GM18867 (cell line): Measurements from ENCODE around the gene NHERF1.

Experiments
- ATAC-seq: cut with Tn5 transposase; IDR thresholded peaks from one replicate; pipeline ENCODE4 v1.9.1; 2021; ENCODE audit warnings: mild to moderate bottlenecking, moderate library complexity; ENCODE audit not compliant: unreplicated experiment

Gene NHERF1

DNA sequence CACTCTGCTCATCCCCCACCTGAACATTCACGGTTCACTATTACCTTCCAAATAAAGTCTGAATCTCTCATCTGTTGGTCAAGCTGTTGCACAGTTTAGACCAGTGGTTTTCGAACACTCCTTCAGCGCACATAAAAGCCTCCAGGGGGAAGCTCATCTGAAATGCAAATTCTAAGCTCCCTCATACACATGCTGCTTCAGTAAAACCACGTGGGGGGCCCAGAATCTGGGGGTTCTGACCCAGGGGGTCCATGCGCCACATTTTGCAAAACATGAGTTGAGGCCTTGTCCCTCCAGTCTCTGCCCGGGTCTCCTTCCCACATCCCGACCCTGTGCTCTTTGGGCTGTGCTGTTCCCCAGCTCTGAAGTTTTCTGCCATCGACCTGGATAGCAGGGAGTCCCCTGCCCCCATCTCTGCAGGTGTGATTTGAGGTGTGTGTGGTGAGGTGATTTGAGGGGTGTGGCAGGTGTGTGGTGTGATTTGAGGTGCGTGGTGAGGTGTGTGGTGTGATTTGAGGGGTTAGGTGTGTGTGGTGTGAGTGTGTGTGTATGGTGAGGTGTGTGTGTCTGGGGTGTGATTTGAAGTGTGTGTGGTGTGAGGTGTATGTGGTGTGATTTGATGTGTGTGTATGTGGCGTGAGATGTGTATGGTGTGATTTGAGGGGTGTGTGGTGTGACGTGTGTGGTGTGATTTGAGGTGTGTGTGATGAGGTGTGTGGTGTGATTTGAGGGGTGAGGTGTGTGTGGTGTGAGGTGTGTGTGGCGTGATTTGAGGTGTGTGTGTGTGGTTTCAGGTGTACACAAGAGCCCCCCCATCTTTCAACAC lies 16.2 kb upstream of the NHERF1 start:
- ATAC-seq = no peak

DNA sequence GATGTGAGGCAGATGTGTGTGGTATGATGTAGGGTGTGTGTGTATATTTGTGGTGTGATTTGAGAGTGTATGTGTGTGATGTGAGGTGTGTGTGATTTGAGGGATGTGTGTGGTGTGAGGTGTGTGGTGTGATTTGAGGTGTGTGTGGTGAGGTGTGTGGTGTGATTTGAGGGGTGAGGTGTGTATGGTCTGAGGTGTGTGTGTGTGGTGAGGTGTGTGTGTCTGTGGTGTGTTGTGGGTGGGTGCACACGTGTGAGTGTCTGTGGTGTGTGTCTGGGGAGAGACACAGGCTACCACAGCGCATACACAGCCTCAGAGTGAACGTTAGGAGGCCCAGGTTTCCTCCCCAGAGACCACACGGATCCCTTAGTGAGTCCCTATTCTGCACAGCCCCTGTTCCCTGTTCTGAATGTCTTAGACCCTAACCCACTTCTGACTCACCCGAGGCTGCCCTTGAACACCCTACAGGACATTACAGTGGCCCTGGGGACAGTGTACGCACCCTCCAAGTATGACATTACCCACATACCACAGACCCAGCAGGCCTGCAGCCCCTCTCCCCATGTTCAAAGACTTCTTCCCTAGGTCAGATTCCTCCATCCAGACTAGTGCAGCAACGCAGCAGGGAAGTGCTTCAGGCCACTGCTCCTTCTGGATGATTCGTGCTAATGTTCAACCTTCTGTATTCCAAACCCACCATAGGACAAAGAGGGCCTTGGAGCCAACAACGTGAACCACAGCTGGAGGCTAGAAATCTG lies 14.9 kb upstream of the NHERF1 start:
- no peak for ATAC-seq

DNA sequence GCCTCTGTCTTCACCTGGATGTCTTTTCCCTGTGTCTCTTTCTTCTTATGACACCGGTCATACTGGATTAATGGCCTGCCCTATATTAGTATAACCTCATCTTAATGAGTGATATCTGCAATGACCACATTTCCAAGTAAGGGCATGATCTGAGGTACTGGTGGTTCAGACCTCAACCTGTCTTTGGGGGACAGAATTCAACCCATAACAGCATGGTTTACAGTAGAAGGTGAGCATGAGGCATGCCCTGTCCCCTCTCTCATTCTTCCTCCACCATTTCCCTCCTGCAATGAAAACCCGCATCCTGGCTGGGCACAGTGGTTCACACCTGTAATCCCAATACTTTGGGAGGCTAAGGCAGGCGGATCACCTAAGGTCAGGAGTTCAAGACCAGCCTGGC lies 14.2 kb upstream of the NHERF1 start:
- no peak for ATAC-seq

DNA sequence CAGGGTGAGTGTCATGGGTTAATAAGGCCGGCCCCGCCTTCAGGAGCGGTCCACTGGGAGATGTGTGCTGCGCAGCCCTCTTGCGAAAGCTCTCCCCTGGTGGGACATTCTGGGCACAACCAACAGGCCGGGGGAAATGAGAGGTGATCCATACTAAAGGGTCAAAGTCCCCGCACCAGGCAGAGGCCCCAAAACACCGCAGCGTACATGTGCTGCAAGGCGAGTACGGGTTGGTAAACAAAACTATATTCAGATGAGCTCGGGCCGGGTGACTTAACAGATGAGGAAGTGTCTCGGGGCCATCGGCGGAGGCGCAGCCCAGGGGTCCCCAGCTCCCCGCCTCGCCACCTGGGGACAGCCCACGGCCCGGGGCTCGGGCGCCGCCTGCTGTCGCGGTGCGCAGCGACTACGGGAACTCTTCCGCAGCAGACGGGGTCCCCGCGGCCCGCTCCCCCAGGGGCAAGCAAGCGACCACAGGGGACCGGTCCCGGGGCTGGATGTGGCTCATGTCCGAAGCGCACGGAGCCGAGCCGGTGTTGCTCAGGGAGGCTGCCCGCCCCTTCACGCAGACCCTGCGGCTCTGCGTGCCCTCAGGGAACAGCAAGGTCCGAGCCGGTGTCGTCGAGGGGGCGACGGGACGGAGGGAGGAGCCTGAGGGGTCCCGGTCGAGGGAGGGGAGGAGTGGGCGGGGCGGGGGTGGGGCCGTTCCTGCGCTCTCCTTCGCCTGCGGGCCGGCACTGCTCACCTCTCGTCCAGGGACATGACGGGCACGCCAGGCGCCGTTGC lies 11.7 kb upstream of the NHERF1 start, which contains the start of gene RAB37:
TSS of gene RAB37 (plus strand) at position 744 of the 786 bp plus-strand sequence. CDS start at position 761, 17 bp downstream.
- no peak for ATAC-seq

DNA sequence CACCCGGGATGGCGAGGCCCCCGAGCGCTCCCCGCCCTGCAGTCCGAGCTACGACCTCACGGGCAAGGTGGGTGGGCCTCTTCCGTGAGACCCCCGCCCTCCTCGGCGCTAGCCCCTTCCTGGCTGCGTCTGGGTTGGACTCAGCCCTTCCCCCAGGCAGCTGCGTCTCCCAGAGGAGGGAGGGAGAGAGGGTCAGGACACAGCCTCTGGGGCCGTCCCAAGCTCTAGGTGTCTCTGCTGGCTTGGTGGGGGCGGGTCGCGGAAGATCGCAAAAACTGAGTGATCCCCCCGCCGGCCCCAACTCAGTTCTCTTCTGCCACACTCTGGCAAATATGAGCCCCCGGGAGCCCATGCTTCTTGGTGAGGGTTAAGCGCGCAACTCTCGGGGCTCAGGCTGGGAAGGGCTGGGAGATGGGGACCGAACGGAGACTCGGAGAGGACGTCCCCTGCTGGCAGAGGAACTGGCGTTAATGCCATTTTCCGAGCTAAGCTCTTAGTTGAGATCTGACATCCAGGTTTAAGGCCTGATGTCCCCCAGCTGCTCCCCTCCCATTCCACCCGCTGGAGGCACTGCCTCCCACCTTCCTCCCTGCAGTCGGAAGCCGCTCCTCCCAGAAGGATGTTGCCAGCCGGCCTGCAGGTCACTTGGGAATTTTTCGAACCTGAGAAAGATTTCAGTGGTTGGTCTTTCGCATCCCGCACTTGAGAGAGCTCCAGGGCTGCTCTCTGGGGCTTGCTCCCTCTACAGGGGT lies 11.0 kb upstream of the NHERF1 start:
- no peak for ATAC-seq

DNA sequence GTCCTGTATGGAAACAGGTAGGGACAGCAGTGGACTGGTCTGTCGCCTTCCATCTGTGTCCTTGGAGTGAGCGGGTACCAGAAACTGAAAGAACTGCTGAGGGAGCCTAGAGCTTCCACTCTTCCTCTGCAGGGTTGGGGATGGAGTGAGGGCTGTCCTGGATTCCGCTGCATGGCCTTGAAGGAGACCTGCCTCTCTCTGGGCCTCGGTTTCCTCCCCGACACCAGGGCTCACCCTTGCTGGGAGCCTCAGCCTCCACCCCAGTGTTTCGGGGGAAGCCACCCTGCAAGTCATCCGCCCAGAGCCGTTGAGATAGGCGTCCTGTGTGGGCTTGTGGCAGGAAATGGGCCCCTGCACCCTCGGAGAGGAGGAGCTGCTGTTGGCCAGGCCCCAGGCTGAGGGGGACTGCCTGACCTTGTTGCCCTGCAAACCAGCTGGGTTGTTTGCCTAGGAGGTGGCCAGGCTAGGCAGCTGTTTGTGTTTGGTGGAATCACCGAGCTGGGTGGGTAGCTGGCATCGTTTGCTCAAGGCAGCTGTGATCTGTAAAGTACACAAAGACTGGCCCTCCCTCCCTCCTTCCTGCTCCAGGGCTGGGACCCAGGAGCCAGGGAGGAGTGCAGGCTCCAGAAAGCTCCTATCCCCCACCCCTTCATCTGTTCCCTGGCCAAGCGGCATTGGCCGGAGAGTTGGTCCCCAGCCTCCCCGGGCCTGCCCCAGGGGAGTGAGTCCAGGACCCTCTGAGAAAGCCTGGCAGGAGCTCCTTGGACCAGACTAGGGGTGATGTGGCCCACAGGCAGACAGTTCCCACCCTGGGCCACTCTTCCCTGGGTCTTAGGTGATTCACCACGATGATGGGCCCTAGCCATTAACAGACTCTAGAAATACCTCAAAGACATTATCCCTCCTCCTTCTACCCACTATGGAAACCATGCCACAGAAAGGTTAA lies 10.1 kb upstream of the NHERF1 start:
- no peak for ATAC-seq

DNA sequence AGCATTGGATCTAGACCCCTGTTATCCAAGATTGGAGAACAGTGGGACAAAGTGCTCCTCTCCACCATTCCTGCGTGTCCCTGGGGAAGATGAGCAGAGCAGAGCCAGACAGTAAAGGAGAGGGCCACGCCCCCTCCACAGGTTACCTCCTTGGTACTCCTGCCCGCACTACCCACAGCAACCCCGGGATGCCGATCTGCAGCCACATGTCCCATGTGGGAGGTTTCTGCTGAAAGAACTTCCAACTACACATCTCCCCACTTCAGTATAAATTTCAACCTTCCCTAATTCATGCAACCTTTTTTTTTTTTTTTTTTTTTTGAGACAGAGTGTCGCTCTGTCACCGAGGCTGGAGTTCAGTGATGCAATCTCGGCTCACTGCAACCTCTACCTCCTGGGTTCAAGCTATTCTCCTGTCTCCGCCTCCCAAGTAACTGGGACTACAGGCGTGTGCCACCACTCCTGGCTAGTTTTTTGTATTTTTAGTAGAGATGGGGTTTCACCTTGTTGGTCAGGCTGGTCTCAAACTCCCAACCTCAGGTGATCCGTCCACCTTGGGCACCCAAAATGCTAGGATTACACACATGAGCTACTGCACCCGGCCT lies 9.1 kb upstream of the NHERF1 start:
- no peak for ATAC-seq

DNA sequence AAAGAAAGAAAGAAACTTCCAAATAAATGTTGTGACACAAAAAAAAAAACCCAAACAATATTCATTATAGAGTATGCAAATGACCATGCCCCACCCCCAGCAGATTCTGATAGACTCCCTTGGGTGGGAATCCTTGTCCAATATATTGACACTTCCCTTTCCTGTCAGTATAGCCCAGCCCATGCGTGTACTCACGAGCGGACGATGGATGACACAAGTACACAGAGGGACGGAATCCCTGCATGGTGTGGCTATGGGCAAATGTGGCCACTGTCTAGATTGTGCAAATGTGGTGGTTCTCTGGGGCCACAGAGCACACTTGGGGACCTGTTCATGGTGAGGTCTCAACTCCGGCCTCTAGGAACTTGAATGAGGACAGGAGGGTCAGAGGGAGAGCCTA lies 8.3 kb upstream of the NHERF1 start:
- ATAC-seq = no peak

DNA sequence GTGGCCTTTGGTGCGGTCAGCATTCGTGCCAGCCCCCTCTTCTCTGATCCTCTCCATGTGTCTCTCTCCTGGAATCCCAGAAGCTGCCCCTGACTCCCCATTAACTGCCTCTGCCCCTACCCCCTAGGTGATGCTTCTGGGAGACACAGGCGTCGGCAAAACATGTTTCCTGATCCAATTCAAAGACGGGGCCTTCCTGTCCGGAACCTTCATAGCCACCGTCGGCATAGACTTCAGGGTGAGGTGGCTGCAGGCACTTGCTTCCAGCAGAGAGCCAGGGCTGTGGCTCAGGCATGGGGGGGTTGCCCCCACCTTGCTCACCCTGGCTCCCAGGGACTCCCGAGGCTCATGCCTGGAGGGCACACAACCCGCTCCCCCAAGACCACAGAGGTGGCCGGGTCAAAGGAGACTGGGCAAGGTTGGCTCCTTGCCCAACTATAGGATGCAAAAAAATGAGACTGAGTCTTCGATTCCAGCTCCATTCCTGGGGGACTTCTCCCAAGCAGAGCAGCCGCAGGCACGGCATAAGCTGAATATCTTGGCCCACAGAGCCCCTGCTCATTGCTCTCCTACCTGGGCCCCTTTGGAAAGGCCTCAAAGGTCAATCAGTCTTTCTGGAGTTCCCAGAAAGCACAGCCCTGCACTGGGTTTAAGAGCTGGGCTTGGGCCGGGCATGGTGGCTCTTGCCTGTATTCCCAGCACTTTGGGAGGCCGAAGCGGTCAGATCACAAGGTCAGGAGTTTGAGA lies 7.6 kb upstream of the NHERF1 start:
- no peak for ATAC-seq

DNA sequence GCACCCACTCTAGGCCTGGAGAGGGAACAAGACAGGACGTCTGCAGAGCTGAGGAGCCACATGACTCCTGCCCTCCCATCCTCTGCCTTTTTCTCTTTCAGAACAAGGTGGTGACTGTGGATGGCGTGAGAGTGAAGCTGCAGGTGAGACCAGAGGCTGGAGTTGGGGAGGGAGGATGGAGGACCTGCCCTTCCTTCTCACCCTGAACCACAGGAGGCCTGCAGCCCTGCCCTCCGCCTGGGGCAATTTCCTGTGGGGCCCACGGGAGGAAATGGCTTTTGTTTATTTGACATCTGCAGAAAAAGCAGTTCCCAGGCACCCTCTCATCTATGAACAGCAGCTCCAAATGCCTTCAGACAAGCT lies 6.3 kb upstream of the NHERF1 start:
- ATAC-seq = peak; percentile 57

DNA sequence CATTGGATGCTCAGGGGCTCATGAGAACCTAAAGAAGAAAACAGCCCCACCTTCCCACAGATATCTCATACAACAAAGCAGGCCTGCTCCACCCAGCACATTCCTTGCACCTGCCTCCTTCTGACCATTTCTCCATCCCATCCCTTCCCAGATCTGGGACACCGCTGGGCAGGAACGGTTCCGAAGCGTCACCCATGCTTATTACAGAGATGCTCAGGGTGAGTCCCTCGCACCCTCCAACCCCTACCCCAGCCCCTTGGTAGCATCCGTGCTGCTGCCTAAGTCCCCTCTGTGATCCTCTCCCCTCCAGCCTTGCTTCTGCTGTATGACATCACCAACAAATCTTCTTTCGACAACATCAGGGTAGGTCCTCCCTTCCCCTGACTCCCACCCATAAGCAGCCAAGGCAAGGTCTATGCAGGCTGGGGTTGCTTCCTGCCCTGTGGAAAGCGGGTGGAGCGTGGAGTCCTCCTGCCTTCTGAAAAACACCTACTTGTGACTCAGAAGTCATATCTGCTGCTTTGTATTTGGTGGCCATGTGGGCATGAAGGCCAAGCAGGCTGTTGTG lies 5.4 kb upstream of the NHERF1 start:
- ATAC-seq = no peak

DNA sequence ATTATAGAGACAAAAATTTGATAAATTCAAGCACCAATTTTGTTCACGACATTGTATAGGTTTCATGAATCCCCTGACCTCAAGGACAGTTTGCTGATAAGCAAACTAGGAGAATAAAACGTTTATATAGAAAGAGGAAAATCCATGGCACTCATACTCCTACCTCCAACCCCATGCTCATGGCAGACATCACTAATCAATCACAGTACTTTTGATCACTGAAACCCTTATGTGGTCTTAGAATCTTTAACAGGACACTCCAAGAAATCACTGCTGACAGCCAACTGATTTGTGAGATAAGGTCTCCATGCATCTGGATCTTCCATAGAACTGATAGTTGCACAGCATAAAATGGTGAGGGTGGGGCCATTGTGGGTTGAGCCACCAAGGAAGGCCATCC lies 4.7 kb upstream of the NHERF1 start:
- no peak for ATAC-seq

DNA sequence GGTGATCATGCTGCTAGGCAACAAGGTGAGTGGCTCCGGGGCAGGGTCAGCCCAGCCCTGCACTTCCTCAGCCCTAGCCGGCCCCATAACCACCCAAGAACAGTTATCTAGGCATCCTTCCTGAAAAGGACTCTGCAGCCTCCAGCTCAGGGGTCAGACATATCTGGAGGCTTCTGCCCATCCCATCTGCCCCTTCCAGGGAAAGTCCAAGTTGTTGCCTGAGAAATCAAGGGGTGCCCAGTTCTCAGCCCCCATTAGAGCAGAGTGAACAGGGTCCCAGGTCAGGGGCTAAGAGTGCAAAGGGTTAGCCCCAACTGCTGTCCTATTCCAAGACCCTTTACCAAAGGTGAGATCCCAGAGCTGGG lies 4.1 kb upstream of the NHERF1 start:
- no peak for ATAC-seq

DNA sequence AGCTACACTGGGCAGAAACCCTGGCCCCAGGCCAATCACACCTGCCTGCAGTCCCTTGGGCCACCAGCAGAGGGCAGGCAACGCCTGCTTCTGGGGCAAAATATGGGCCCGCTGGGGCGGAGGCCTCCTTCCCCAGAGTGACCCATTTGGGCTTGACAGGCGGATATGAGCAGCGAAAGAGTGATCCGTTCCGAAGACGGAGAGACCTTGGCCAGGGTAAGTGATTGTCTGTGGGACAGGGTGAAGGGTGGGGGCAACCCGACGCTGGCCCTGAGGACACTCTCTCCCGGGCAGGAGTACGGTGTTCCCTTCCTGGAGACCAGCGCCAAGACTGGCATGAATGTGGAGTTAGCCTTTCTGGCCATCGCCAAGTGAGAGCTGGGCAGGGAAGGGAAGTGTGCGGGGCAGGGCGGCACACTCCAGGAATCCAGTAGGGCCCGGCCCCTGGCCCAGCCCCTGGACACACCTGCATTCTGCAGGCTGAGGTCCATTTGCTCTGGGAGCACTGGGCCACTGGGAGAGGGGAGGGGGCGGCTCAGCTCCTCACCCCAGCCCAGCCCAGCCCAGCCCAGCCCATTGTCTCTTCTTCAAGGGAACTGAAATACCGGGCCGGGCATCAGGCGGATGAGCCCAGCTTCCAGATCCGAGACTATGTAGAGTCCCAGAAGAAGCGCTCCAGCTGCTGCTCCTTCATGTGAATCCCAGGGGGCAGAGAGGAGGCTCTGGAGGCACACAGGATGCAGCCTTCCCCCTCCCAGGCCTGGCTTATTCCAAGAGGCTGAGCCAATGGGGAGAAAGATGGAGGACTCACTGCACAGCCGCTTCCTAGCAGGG lies 3.5 kb upstream of the NHERF1 start:
- ATAC-seq = no peak

DNA sequence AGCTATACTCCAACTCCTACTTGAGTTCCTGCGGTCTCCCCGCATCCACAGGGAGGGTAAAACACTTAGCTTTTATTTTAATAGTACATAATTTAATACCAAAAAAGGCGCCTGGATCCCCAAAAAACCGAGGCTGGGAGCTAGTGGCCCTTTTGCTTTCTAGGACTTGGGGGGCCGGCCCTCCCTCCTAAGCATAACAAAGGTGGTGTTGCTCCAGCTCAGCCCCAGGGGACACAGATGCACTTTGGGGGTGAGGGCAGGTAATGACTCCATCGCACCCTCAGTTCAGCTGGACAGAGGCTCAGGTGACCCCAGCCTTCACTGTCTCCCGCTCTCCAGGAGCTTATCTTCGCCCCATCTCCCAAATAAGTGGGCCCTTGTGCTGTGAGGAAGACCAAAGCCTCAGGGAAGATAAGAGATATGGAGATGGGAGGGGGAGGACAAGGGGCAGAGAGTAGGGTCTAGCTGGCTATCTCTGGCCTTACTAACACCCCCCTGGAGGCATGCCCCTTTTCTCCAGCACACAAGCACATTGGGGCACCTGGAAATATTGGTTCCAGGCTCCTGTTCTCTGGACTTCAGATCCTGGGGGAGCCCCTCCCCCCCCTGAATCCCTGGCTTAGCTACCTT lies 2.8 kb upstream of the NHERF1 start:
- ATAC-seq = no peak

DNA sequence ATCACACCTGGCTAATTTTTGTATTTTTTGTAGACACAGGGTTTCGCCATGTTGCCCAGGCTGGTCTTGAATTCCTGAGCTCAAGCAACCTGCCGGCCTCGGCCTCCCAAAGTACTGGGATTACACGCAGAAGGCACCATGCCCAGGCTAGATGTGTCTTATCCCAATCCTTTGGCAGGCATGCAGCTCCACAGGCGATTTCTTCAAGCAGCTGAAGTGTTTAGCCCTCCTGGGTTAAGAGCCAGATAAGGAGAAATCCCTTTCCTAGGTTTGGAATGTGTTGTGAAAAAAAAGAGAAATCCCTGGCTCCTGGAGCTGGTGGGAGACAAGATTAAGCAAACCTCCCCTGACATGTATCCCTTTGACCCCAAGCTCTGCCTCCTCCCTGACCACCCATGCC lies 2.1 kb upstream of the NHERF1 start:
- no peak for ATAC-seq

DNA sequence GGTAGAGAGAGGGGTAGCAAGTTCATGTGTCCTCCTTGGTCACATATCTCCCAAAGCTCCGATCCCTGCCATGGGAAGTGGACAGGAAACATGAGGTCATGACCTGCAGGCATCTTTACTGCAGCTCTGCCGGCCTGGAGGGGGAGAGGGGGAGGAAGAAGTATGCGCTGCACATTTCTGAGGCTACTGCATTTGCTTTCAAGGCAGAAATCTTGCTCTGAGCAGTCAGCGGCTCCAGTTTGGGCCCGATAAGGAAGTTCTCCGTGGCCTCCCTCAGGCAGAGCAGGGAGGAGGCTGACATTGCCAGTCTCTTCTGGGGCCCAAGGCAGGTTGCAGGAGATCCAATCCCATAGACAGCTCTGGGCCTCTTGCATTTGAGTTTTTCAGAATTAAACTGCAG lies 1.5 kb upstream of the NHERF1 start:
- no peak for ATAC-seq
